GM04503 (cell line): ENCODE data around the gene PSME3IP1.

Experiments used
- DNase-seq: peaks from one replicate; pipeline ENCODE4 v3.0.0-alpha.2; 2012; ENCODE audit warnings: low read depth

Gene PSME3IP1

GRCh38 chr16:57144027-57144426 lies 41.8 kb downstream of the PSME3IP1 start:
- DNase-seq, result no peak

GRCh38 chr16:57143149-57143921 lies 42.5 kb downstream of the PSME3IP1 start:
- no peak for DNase-seq

DNA sequence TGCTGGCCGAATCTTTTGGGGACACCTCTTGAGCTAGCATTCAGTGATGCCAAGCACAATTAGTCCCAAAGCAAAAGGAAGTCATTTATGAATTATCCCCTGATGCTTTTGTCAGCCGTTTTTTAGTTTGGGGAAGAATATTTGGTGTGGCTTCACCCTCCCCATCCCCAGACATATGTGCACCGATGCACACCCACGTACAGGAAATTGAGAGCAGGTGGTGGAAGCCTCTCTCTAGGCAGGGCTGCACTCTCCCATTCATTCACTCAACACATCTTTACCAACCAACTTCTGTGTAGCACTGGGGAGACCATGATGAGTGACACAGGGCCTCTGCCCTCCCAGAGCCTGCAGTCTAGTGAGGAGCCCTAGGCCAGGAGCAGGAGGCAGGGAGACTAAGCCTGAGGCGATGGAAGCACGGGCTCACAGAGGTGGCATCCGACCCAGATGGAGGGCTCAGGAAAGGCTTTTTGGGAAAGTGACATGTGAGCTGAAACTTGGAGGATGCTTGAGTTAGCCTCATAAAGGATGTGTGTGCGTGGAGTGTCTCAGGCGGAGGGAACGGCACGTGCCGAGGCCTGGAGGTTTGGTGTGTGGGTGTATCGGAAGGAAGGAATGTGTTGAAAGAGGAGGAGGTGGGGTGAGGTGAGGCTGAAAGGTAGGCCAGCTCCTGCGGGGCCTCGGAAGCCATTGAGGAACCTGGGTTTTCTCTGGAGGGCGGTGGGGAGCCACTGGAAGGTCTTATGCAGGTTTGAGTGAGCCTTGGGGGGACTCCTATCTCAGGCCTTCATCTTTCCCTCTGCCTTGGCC lies 43.8 kb downstream of the PSME3IP1 start:
- no peak for DNase-seq

DNA sequence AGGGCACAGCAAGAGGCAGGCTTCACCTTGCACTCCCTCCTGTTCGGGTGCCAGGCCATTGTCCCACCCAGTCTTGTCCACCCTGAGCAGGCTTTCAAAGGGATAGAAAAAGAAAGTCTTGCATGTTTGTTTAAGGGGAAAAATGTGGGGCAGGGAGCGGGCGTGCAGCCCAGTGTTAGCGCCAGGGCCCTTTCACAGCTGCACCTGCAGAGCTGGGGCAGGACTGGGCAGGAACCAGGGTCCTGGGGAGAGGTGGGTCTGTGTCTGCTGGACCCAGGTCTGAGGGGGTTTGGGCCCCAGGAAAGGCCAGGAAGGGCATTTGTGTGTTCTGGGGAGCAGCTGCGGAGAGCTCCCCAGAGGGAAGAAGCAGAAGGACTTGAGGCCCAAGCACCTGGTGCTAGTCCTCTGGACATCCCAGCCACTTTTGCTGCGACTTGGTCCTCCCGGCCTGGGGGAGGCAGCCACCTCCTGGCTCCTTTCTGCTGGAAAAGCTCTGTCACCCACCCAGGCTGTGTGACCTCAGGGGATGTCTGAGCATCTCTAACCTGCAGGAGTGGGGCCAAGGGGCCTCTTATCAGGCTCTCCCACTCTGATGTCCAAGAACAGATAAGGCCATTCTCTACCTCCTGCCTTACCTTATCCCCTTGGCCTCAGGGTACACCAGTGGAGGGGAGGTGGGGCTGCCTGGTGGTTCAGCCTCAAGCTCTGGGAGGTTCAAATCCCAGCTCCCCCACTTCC lies 44.7 kb downstream of the PSME3IP1 start:
- no peak for DNase-seq

GRCh38 chr16:57138281-57138935 lies 47.4 kb downstream of the PSME3IP1 start:
- no peak for DNase-seq

DNA sequence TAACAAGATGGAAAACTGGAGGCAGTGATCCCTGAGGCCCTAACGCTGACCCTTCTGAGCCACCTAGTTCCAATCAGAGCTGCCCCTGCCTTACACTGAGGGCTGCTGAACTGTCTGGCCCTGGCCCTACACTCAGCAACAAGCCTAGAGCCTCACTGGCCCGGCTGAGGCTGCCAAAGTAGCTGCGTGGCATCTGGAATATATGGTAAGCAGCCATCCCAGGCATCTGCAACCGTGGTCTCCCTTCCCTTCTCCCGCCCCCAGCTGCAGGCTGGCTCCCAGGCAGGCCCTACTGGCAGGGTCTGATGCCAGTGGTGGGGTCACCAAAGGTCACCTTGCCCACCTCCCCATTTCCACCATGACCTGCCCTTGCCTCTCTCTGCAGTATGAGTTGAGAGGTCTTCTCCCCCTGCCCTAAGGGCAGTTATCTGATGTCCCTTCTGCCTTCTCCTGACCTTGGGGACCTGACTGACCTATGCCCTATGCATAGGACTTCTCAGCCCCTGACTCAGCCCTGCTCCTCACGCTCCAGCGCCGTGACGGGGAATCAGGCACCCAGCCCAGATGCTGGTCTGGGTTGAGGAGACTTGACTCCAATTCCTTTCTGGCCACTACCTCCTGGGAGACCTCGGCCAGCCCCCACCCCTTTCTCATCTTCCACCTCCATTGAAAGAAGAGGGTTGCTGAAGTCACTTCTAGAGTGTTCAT lies 48.1 kb downstream of the PSME3IP1 start:
- no peak for DNase-seq

- DNase-seq, result no peak
Measured at GRCh38 chr16:57137043-57137442, 48.8 kb downstream of the PSME3IP1 start.

GRCh38 chr16:57134982-57135381 lies 50.9 kb downstream of the PSME3IP1 start:
- no peak for DNase-seq

DNA sequence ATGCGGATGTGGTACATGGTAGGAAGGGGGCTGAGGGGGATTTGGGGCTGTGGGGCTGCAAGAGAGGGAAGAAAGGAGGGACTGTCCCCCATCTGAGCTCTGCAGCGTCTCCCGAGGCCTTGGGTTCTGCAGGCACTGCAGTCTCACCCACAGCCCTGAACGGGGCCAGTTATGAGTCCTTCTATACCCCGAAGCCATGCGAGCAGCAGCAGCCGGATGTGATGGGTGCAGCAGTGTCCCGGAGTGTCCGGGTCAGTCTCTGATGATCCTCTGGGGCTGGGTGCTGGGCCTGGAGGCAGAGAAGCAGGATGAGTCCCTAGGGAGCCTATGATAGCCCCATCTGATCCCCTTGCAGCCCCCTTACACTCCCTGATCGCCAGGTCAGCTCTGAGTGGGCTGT lies 52.0 kb downstream of the PSME3IP1 start:
- DNase-seq, result no peak

DNA sequence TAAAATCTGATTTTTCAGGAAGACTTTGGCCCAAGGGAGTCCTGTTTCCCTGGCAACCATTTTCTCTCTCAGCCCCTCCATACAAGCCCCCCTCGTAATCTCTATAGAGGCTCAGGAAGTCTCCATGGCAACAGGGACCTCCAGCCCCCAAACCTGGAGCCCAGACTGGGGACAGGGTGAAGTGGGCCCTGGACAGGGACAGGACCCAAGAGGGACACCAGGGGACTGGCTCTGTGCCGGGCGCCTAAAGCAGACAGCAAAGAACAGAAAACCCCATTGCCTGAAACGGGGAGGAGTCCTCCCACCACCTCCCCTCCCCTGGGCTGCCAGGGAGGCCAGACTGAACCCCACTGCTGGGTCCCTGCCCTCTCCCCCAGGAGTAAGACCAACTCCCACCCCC lies 52.8 kb downstream of the PSME3IP1 start:
- no peak for DNase-seq

DNA sequence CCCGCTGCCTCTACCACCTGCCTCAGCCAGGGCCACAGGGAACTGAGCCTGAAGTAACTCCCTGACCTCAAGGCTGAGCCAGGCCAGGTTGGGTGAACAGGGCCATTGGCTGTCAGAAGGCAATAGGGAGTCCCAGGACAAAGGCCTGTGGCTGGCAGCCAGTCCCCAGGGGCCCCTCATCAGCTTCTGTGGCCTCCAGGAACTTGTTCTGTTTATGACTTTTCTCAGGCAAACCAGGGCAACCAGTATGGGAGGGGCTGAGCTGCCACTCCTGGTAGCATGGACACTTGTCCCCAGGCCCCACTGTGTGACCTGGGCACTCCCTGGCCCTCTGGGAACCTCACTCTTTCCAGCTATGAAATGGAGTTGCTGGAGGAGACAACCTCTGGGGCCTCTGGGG lies 53.4 kb downstream of the PSME3IP1 start:
- DNase-seq, result no peak

GRCh38 chr16:57131351-57131970 lies 54.4 kb downstream of the PSME3IP1 start:
- no peak for DNase-seq

DNA sequence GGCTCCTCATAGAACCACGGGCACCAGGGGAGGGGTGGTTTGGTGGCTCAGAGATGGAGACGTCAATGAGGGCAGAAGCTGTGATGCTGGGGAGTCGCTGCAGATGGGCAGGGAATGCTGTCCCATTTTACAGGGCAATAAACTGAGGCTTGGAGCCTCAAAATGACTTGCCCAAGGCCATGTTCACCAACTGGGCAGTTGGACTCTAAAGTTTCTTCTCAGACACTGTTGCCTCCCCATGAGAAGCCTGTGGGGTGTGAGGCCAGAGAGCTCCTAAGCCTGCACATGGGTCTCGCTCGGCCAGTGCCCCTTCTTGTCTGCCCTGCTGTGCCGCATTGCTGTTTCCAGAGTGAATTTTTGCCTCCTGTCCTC lies 54.9 kb downstream of the PSME3IP1 start:
- DNase-seq, result no peak

DNA sequence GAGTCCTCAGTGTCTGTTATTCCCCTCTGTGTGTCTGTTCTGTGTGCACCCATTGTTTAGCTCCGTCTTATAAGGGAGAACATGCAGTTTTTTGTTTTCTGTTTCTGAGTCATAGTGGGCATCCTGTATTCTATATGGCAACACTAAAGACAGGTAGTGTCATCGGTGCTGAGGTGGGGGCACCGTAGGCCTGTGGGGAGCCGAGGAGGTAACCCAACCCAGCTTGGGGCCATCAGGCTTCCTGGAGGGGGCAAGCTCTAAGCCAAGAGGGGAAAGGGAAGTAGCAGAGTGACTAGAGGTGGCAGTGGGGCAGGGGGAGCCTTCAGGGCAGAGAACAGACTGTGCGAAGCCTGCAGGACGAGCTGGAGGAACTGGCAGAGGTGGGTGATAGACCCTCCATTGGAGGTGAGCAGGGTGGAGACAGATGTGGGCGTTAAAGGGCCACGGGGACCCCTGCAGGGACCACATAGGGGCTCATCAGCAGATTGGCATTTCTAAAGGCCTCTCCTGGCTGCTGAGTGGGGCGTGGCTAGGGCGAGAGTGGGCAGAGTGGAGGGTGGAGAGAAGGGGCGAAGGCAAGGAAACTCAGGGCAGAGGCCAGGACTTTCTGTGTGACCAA lies 57.0 kb downstream of the PSME3IP1 start:
- no peak for DNase-seq

GRCh38 chr16:57127836-57128235 lies 58.0 kb downstream of the PSME3IP1 start:
- DNase-seq, result no peak

- no peak for DNase-seq
Measured at GRCh38 chr16:57127037-57127763, 58.6 kb downstream of the PSME3IP1 start.

DNA sequence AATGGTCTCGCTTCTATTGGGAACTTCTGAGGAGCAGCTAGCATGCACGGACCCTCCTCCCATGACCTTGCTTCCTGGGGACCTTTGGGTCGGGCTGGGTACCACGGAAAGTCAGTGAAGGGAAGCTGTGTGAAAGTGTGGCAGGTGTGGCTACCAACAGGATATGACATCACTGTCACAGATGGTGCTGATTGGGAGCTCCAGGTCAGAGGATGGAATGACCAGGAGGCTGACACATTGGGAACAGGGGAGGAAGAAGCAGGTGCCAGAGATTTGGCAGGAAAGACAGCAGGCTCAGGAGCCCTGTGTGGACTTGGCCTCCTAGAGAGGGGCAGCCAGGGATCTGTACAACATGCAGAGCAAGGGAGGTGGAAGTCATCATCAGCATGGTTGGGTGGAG lies 59.4 kb downstream of the PSME3IP1 start:
- no peak for DNase-seq

DNA sequence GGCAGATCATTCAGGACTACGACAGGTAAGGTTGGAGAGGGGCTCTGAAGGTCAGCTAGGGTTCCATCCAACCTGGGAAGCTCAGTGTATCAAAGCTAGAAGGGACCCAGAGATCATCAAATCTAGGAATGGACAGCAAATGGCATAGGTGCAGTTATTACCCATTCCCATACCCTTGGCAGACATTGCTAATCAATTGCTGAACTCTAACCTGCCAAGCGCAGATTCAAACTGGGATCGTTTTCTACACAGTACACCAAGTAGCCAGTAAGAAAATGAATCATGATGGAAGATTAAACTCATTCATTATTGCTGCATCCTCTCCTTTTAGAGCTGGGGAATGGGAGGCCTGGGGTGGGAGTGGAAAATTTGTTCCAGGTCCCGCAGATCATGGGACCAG lies 59.9 kb downstream of the PSME3IP1 start:
- DNase-seq, result no peak

GRCh38 chr16:57125376-57125775 lies 60.5 kb downstream of the PSME3IP1 start:
- DNase-seq, result no peak
